GM23338 (cell line): ENCODE results near the gene ZSCAN21.

Experiments
- CTCF ChIP-seq, 2 experiments: fragments of 200-600 bp in 1 of 2; sonication (generic) in 1 of 2; conservative IDR thresholded peaks; 2 replicates each; pipeline versions ENCODE4 v1.5.1 to v1.6.1; 2016 to 2017; ENCODE audit warnings: antibody characterized with exemption in 2 of 2, low read depth in 2 of 2, mild to moderate bottlenecking in 2 of 2, moderate library complexity in 1 of 2
- EZH2 ChIP-seq: fragments of 200-600 bp; sonication (generic); IDR thresholded peaks from one replicate; pipeline ENCODE4 v1.8.0; 2017; ENCODE audit warnings: antibody characterized with exemption, mild to moderate bottlenecking, low read depth; ENCODE audit not compliant: unreplicated experiment
- JUNB ChIP-seq: IDR thresholded peaks from one replicate; pipeline ENCODE4 v1.6.1; 2016; ENCODE audit warnings: antibody characterized with exemption; ENCODE audit not compliant: unreplicated experiment

GRCh38 chr7:100038326-100038725 lies 11.2 kb upstream of the ZSCAN21 start:
- TF ChIP-seq CTCF (conservative IDR thresholded peaks at IDR 0.05; ENCODE audit: low read depth in 2 of 2) (no peak), EZH2 (no peak), JUNB (no peak)
